Fibroblast of mammary gland (primary cell): ENCODE data around the gene FXYD6.

Experiments used
- DNase-seq: peaks from one replicate; pipeline ENCODE4 v3.0.0-alpha.2; 2010; ENCODE audit warnings: low read depth
- H3K4me3 ChIP-seq: 2 replicates; pipeline ENCODE4 v1.5.1; 2011; ENCODE audit warnings: low read depth, mild to moderate bottlenecking, low read length, moderate library complexity; ENCODE audit not compliant: control insufficient read depth
- CTCF ChIP-seq: conservative IDR thresholded peaks from 2 replicates; pipeline ENCODE4 v1.5.1; 2011; ENCODE audit warnings: low read depth, low read length, inconsistent platforms; ENCODE audit not compliant: control insufficient read depth, insufficient read depth

FXYD6 gene

DNA sequence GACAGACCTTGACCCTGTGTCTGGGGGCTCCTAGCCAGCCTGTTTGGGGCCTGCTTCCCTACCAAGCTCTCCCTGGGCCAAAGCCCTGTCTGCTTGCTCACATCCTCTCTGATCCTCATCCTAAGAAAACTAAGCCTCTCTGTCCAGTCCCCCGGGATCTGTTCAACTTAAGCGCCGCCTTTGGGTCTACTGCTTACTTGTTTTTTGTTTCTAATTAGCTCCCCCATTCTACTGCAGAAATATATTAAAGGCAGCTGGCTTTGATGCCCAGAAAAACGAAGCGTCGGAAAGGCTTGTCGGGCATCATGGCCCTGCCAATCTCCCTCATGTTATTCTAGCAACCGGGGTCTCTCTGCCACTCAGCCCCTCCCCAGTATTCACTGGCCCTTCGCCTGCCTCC lies 82.9 kb downstream of the FXYD6 start:
- H3K4me3 ChIP-seq = no peak overlapping the region
- no peak for TF ChIP-seq CTCF
- no peak for DNase-seq

- DNase-seq = no peak
- no peak for TF ChIP-seq CTCF
- no peak overlapping the region for H3K4me3 ChIP-seq
Observed at GRCh38 chr11:117792992-117793391, 83.5 kb downstream of the FXYD6 start.

DNA sequence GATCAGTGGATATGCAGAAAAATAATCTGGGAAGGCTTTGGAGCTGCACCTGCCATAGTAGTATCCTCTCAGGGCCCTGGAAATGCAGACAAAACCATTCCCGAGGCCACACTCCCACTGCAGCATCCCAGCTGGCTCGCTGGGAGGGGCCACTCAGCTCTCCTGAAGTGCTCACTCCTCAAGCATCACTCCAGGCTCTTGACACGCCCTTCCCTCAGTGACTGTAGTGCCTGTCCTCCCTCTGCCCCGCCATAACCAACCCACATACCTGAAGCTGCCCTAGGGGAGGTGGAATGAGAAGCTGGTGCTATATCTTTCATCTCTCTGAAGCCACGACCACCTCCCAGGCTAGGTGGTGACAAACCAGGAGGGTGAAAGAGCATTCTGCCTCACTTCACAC lies 84.2 kb downstream of the FXYD6 start:
- H3K4me3 ChIP-seq = no peak overlapping the region
- no peak for TF ChIP-seq CTCF
- DNase-seq = no peak

DNA sequence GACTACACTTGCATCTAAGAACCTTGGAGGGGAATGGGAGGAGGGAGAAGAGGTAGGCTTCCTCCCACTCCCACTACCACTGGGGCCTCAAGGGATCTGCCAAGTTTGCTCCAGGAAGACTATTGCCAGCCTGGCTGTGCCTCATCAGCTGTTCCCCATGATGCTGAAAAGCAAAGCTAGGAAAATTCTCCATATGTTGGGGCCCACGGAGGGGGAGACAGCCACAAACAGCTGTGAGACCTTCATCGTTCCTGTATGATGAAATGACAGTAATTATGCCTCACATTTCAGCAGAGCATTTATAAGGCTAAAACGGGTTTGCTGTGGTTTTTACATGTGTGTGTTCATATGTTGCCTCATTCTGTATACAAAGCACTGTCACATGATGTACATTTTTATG lies 86.2 kb downstream of the FXYD6 start:
- DNase-seq = no peak
- TF ChIP-seq CTCF = no peak
- H3K4me3 ChIP-seq = no peak overlapping the region

- TF ChIP-seq CTCF = no peak
Observed at GRCh38 chr11:117789241-117789640, 87.2 kb downstream of the FXYD6 start.

More at GRCh38 chr11:117789241-117789640, 87.2 kb downstream of the FXYD6 start:
- no peak for DNase-seq
- H3K4me3 ChIP-seq = no peak overlapping the region
